Neural cell (in vitro differentiated cells): ENCODE results near the gene TBC1D22B. TPM values are rescaled to one million over a fixed set of nuclear protein-coding genes. Genes with fewer than 3 reads are reported as not detected.

Experiments
- H2AFZ ChIP-seq: fragments of 200-600, 300-800 bp; sonication (generic), shearing (Covaris generic); 2 replicates; pipeline ENCODE4 v1.6.0; 2014; ENCODE audit warnings: low read depth, mild to moderate bottlenecking, antibody characterized with exemption, low read length, moderate library complexity
- H3F3A ChIP-seq: fragments of 200-600 bp; shearing (Covaris generic); 2 replicates; pipeline ENCODE4 v1.6.1; 2016; ENCODE audit warnings: mild to moderate bottlenecking, moderate library complexity, mixed read lengths, antibody characterized with exemption, low read length; ENCODE audit not compliant: insufficient read depth, poor library complexity, severe bottlenecking
- H3K27ac ChIP-seq: fragments of 200-600, 300-800 bp; sonication (generic), shearing (Covaris generic); 2 replicates; pipeline ENCODE4 v1.5.1; 2014; ENCODE audit warnings: mild to moderate bottlenecking, low read length, moderate library complexity
- H3K27me3 ChIP-seq: fragments of 300-800, 200-600 bp; sonication (generic), shearing (Covaris generic); 2 replicates; pipeline ENCODE4 v1.6.0; 2014; ENCODE audit warnings: mild to moderate bottlenecking, low read depth, low read length, moderate library complexity; ENCODE audit not compliant: insufficient read depth
- H3K36me3 ChIP-seq: fragments of 300-800, 200-600 bp; sonication (generic), shearing (Covaris generic); 2 replicates; pipeline ENCODE4 v1.5.1; 2014; ENCODE audit warnings: mild to moderate bottlenecking, antibody characterized with exemption, low read length, moderate library complexity; ENCODE audit not compliant: insufficient read depth
- H3K4me2 ChIP-seq: fragments of 300-800, 200-600 bp; sonication (generic), shearing (Covaris generic); 2 replicates; pipeline ENCODE4 v1.6.0; 2014; ENCODE audit warnings: mild to moderate bottlenecking, low read length
- H3K4me3 ChIP-seq: fragments of 300-800, 200-600 bp; sonication (generic), shearing (Covaris generic); 2 replicates; pipeline ENCODE4 v1.5.1; 2014; ENCODE audit warnings: mild to moderate bottlenecking, low read length, moderate library complexity
- H3K79me2 ChIP-seq: fragments of 200-600 bp; shearing (Covaris generic); replicated peaks from 2 replicates; pipeline ENCODE4 v1.6.0; 2014; ENCODE audit warnings: mild to moderate bottlenecking, low read length, moderate library complexity; ENCODE audit not compliant: insufficient read depth
- H3K9ac ChIP-seq: fragments of 300-800, 200-600 bp; sonication (generic), shearing (Covaris generic); 2 replicates; pipeline ENCODE4 v1.6.1; 2016; ENCODE audit warnings: mild to moderate bottlenecking, low read length, mixed read lengths
- H3K9me2 ChIP-seq: fragments of 200-600 bp; shearing (Covaris generic); 2 replicates; pipeline ENCODE4 v1.6.1; 2016; ENCODE audit warnings: mild to moderate bottlenecking, low read length, mixed read lengths; ENCODE audit not compliant: insufficient read depth
- H3K9me3 ChIP-seq: fragments of 200-600, 300-800 bp; sonication (generic), shearing (Covaris generic); 2 replicates; pipeline ENCODE4 v1.6.1; 2016; ENCODE audit warnings: mild to moderate bottlenecking, mixed run types, low read length, moderate library complexity, mixed read lengths
- H4K20me1 ChIP-seq: fragments of 200-600 bp; shearing (Covaris generic); 2 replicates; pipeline ENCODE4 v1.6.1; 2016; ENCODE audit warnings: mild to moderate bottlenecking, mixed run types; ENCODE audit not compliant: insufficient read depth
- EP300 ChIP-seq: fragments of 450-650 bp; conservative IDR thresholded peaks from 2 replicates; pipeline ENCODE4 v1.6.1; 2014; ENCODE audit warnings: antibody characterized with exemption, mild to moderate bottlenecking, moderate library complexity; ENCODE audit not compliant: poor library complexity, severe bottlenecking
- EZH2 ChIP-seq: fragments of 200-600, 300-800 bp; shearing (Covaris generic), sonication (generic); IDR thresholded peaks from 2 replicates; pipeline ENCODE4 v1.6.1; 2014; ENCODE audit warnings: antibody characterized with exemption, low read length, borderline replicate concordance, mild to moderate bottlenecking; ENCODE audit not compliant: insufficient read depth, poor library complexity, severe bottlenecking
- MXI1 ChIP-seq: fragments of 450-650 bp; conservative IDR thresholded peaks from 2 replicates; pipeline ENCODE4 v1.6.1; 2014; ENCODE audit warnings: antibody characterized with exemption, mild to moderate bottlenecking; ENCODE audit not compliant: poor library complexity, severe bottlenecking
- POLR2AphosphoS5 ChIP-seq: IDR thresholded peaks from 2 replicates; pipeline ENCODE4 v1.6.1; 2012
- RAD21 ChIP-seq: fragments of 450-650 bp; conservative IDR thresholded peaks from 2 replicates; pipeline ENCODE4 v1.6.1; 2014; ENCODE audit warnings: antibody characterized with exemption, mild to moderate bottlenecking, moderate library complexity
- SMC3 ChIP-seq: fragments of 450-650 bp; conservative IDR thresholded peaks from 2 replicates; pipeline ENCODE4 v1.6.1; 2014; ENCODE audit warnings: antibody characterized with exemption, mild to moderate bottlenecking, moderate library complexity; ENCODE audit not compliant: poor library complexity
- TAF1 ChIP-seq: IDR thresholded peaks from 2 replicates; pipeline ENCODE4 v1.6.1; 2012; ENCODE audit warnings: low read depth
- polyA plus RNA-seq: library from polyadenylated mRNA; depleted of rRNA; stranded (reverse); fragments of >200 nt; gene quantifications from 2 replicates; pipeline ENCODE4 v1.2.3, GENCODE V29; 2014
- TF ChIP-seq, protein P1 (sequence below): IDR thresholded peaks from 2 replicates; pipeline ENCODE4 v1.6.1; 2012; ENCODE audit warnings: borderline replicate concordance
- TF ChIP-seq, protein P2 (sequence below): fragments of 450-650 bp; IDR thresholded peaks from 2 replicates; pipeline ENCODE4 v1.5.1; 2014; ENCODE audit warnings: antibody characterized with exemption, mild to moderate bottlenecking, moderate library complexity; ENCODE audit not compliant: poor library complexity, severe bottlenecking

TBC1D22B gene
- polyA plus RNA-seq, 1 donor from 2014 or later, result 10.6 TPM

DNA sequence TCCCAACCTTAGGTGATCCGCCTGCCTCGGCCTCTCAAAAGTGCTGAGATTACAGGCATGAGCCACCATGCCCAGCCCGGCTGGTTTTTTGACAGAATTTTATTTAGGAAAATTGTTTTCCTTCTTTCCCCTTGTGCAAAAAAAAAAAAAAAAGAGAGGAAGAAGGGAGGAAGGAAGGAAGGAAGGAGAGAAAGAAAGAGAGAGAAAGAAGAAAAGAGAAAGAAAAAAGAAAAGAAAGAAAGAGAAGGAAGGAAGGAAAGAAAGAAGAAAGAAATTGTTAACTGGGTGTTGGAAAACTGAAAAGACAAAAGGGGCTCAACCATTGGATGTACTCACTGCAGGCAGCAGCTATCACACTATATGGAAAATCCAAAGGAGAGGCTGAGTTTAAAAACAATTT is 94.8 kb downstream of the TBC1D22B start:
- TF ChIP-seq POLR2AphosphoS5 (no peak), RAD21 (no peak), TAF1 (no peak), EZH2 (no peak)
- Histone ChIP-seq H3K9ac (no peak overlapping the region), H3K36me3 (no peaks in the 10 kb centered on the region), H3K79me2 (peaks cover 32% of the 10 kb centered on the region), H3F3A (no peaks in the 10 kb centered on the region), H3K27me3 (no peaks in the 10 kb centered on the region), H3K4me2 (no peak overlapping the region), H3K9me2 (no peaks in the 10 kb centered on the region), H3K4me3 (no peak overlapping the region), H4K20me1 (no peaks in the 10 kb centered on the region), H2AFZ (no peak overlapping the region), H3K27ac (no peak overlapping the region), H3K9me3 (no peaks in the 10 kb centered on the region)

DNA sequence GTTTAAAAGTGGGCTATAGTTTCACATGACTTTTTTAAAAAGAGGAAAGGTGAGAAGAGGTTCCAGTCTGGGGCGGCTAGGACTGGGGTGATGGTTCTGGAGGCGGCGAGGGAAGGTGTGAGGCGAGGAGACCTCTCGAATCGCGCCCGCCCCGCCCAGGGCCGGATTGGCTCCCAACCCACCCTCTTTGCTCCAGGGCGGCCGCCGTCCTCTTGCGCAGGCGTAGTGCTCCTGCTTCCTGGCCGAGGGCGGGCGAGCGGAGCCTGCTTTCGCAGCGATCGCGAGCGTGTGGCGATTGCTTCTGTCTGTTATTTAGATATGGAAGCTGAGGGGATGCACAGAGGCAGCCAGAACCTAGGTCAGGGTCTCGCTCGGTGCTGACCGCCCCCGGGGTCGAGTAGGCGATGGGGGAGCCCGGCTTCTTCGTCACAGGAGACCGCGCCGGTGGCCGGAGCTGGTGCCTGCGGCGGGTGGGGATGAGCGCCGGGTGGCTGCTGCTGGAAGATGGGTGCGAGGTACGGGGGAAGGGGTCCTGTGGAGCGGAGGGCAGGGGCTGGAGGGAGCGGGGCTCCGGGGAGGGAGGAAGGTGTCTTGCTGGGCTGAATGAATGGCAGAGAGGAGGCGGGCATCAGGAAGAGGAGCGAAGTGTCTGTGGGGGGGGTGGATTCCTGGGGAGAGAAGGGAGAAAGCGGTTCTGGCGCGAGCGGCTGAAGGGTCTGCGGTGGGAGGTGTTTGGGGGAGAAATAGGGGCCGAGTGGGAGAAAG is 96.4 kb downstream of the TBC1D22B start, which contains the start of gene RNF8:
Gene RNF8, plus strand, starts transcription at position 223 of the 765 bp plus-strand sequence. Its CDS starts 182 bp downstream, at position 405.
- H3F3A ChIP-seq, result no peaks in the 10 kb centered on the region
- peak within 1 kb of the TSS; percentile 93 for H3K27ac ChIP-seq
- peak within 1 kb of the TSS; percentile 63 for H3K4me2 ChIP-seq
- peak within 1 kb of the TSS; percentile 93 for H3K9ac ChIP-seq
- H3K27me3 ChIP-seq, result no peaks in the 10 kb centered on the region
- no peaks in the 10 kb centered on the region for H3K36me3 ChIP-seq
- no peak for TF ChIP-seq TAF1
- TF ChIP-seq SMC3, result no peak
- TF ChIP-seq RAD21, result no peak
- TF ChIP-seq, protein P1, sequence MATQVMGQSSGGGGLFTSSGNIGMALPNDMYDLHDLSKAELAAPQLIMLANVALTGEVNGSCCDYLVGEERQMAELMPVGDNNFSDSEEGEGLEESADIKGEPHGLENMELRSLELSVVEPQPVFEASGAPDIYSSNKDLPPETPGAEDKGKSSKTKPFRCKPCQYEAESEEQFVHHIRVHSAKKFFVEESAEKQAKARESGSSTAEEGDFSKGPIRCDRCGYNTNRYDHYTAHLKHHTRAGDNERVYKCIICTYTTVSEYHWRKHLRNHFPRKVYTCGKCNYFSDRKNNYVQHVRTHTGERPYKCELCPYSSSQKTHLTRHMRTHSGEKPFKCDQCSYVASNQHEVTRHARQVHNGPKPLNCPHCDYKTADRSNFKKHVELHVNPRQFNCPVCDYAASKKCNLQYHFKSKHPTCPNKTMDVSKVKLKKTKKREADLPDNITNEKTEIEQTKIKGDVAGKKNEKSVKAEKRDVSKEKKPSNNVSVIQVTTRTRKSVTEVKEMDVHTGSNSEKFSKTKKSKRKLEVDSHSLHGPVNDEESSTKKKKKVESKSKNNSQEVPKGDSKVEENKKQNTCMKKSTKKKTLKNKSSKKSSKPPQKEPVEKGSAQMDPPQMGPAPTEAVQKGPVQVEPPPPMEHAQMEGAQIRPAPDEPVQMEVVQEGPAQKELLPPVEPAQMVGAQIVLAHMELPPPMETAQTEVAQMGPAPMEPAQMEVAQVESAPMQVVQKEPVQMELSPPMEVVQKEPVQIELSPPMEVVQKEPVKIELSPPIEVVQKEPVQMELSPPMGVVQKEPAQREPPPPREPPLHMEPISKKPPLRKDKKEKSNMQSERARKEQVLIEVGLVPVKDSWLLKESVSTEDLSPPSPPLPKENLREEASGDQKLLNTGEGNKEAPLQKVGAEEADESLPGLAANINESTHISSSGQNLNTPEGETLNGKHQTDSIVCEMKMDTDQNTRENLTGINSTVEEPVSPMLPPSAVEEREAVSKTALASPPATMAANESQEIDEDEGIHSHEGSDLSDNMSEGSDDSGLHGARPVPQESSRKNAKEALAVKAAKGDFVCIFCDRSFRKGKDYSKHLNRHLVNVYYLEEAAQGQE, result peak; percentile 56
- peak; percentile 87 for TF ChIP-seq POLR2AphosphoS5
- TF ChIP-seq EP300, result no peak
- TF ChIP-seq, protein P2, sequence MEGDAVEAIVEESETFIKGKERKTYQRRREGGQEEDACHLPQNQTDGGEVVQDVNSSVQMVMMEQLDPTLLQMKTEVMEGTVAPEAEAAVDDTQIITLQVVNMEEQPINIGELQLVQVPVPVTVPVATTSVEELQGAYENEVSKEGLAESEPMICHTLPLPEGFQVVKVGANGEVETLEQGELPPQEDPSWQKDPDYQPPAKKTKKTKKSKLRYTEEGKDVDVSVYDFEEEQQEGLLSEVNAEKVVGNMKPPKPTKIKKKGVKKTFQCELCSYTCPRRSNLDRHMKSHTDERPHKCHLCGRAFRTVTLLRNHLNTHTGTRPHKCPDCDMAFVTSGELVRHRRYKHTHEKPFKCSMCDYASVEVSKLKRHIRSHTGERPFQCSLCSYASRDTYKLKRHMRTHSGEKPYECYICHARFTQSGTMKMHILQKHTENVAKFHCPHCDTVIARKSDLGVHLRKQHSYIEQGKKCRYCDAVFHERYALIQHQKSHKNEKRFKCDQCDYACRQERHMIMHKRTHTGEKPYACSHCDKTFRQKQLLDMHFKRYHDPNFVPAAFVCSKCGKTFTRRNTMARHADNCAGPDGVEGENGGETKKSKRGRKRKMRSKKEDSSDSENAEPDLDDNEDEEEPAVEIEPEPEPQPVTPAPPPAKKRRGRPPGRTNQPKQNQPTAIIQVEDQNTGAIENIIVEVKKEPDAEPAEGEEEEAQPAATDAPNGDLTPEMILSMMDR, result no peak
- peak; percentile 51 for TF ChIP-seq MXI1
- TF ChIP-seq EZH2, result no peak
- H3K9me2 ChIP-seq, result no peaks in the 10 kb centered on the region
- peak within 1 kb of the TSS; percentile 93 for H2AFZ ChIP-seq
- peaks cover 44% of the 10 kb centered on the region for H3K79me2 ChIP-seq
- H3K4me3 ChIP-seq, result peak within 1 kb of the TSS; percentile 96
- no peaks in the 10 kb centered on the region for H4K20me1 ChIP-seq
- H3K9me3 ChIP-seq, result no peaks in the 10 kb centered on the region
